HepG2 (cell line): Measurements from ENCODE around the gene TPM2. TPM values are rescaled to one million over a fixed set of nuclear protein-coding genes. Genes with fewer than 3 reads are reported as not detected.
A peak's percentile ranks its signal among the peaks of the same experiment; 100 is the strongest.

Experiments
- CBX5 ChIP-seq: sonication (generic); formaldehyde crosslinking; IDR thresholded peaks from 2 replicates; pipeline ENCODE4 v1.4.0; 2020; ENCODE audit warnings: missing genetic modification reagents, borderline replicate concordance
- DMAP1 ChIP-seq: IDR thresholded peaks from 2 replicates; pipeline ENCODE4 v1.6.1; 2016
- GPBP1L1 ChIP-seq: sonication (generic); formaldehyde crosslinking; IDR thresholded peaks from 2 replicates; pipeline ENCODE4 v1.5.0; 2020; ENCODE audit warnings: mild to moderate bottlenecking, missing genetic modification reagents
- KDM5B ChIP-seq: sonication (generic); formaldehyde crosslinking; IDR thresholded peaks from 2 replicates; pipeline ENCODE4 v1.4.0; 2020; ENCODE audit warnings: missing genetic modification reagents, mild to moderate bottlenecking, borderline replicate concordance
- MAZ ChIP-seq, 2 experiments: sonication (generic) in 1 of 2; formaldehyde crosslinking in 1 of 2; IDR thresholded peaks; 2 replicates each; pipeline versions ENCODE4 v1.5.0 to v1.6.1; 2012 to 2020; ENCODE audit warnings: low read depth in 2 of 2, mild to moderate bottlenecking in 2 of 2, borderline replicate concordance in 1 of 2, improper control_type of control experiment in 1 of 2, low read length in 1 of 2, missing genetic modification reagents in 1 of 2, moderate library complexity in 1 of 2
- PRDM10 ChIP-seq: sonication (generic); formaldehyde crosslinking; IDR thresholded peaks from 2 replicates; pipeline ENCODE4 v1.4.0; 2020; ENCODE audit warnings: low read depth, missing genetic modification reagents
- SMAD3 ChIP-seq: sonication (generic); formaldehyde crosslinking; IDR thresholded peaks from 2 replicates; pipeline ENCODE4 v1.4.0; 2020; ENCODE audit warnings: missing genetic modification reagents
- UBTF ChIP-seq: sonication (generic); formaldehyde crosslinking; IDR thresholded peaks from 2 replicates; pipeline ENCODE4 v1.4.0; 2020; ENCODE audit warnings: mild to moderate bottlenecking, missing genetic modification reagents
- ZNF350 ChIP-seq: sonication (generic); formaldehyde crosslinking; IDR thresholded peaks from 2 replicates; pipeline ENCODE4 v1.4.0; 2020; ENCODE audit warnings: mild to moderate bottlenecking, low read depth, missing genetic modification reagents, borderline replicate concordance
- ZNF383 ChIP-seq: sonication (generic); formaldehyde crosslinking; IDR thresholded peaks from 2 replicates; pipeline ENCODE4 v1.4.0; 2020; ENCODE audit warnings: missing genetic modification reagents, mild to moderate bottlenecking, borderline replicate concordance
- ZNF609 ChIP-seq: sonication (generic); formaldehyde crosslinking; IDR thresholded peaks from 2 replicates; pipeline ENCODE4 v1.4.0; 2020; ENCODE audit warnings: mild to moderate bottlenecking, missing genetic modification reagents, borderline replicate concordance
- ZNF629 ChIP-seq: sonication (generic); formaldehyde crosslinking; conservative IDR thresholded peaks from 2 replicates; pipeline ENCODE4 v1.5.0; 2020; ENCODE audit warnings: missing genetic modification reagents
- ZNF644 ChIP-seq: IDR thresholded peaks from 2 replicates; pipeline ENCODE4 v1.6.1; 2016; ENCODE audit warnings: low read depth
- polyA plus RNA-seq, 8 experiments: library from polyadenylated mRNA; depleted of rRNA in 3 of 8; stranded (reverse) in 7 of 8; unstranded in 1 of 8; fragments of >200 nt; fragmentation: Illumina TruSeq in 4 of 8; extraction: Trizol in 4 of 8; gene quantifications; 2 replicates each; pipeline versions ENCODE4 v1.2.1 to v1.2.3, GENCODE V29; 2011 to 2016; ENCODE audit warnings: low read depth in 4 of 8, missing spikeins in 1 of 8, mixed read lengths in 1 of 8; ENCODE audit not compliant: insufficient read depth in 1 of 8
- total RNA-seq, 5 experiments: library from RNA; depleted of rRNA; stranded (reverse); fragments of >200 nt; fragmentation: Illumina TruSeq; extraction: Trizol; gene quantifications; 2 replicates each; pipeline ENCODE4 v1.2.3, GENCODE V29; 2016; ENCODE audit warnings: low read depth in 1 of 5

TPM2 gene
- total and polyA plus RNA-seq, 2 of the 13 experiments (the other 11 are each of a cell fraction or from before 2014, with no cell fraction given): 3.1 to 10.7 TPM

GRCh38 chr9:35669331-35670145 lies 20.2 kb downstream of the TPM2 start (continued):
- TF ChIP-seq PRDM10 (peak; percentile 75), CBX5 (CRISPR knock-in tag) (peak; percentile 65; the same call in 1 of the 2 replicates), ZNF383 (CRISPR knock-in tag) (no peak), ZNF350 (CRISPR knock-in tag) (peak; percentile 34; the same call in 1 of the 2 replicates), SMAD3 (CRISPR knock-in tag) (peak; percentile 24; the same call in 1 of the 2 replicates), DMAP1 (CRISPR knock-in tag) (peak; percentile 35; the same call in 1 of the 2 replicates), MAZ (IDR thresholded peaks at IDR 0.05; ENCODE audit: borderline replicate concordance, low read depth, low read length) (no peak), MAZ (CRISPR knock-in tag; IDR thresholded peaks at IDR 0.05; ENCODE audit: low read depth) (no peak), ZNF629 (CRISPR knock-in tag) (peak; percentile 31; the same call in 1 of the 2 replicates), KDM5B (CRISPR knock-in tag) (no peak), ZNF644 (peak; percentile 85; the same call in 1 of the 2 replicates), ZNF609 (peak; percentile 59; the same call in 1 of the 2 replicates), UBTF (CRISPR knock-in tag) (0 out of 2 replicates have a peak, but pooled peaks have one; percentile 31), GPBP1L1 (no peak)
